BJ (cell line): Measurements from ENCODE around the gene CCDC71. TPM values are rescaled to one million over a fixed set of nuclear protein-coding genes. Genes with fewer than 3 reads are reported as not detected.

Source experiments
- polyA plus RNA-seq: library from polyadenylated mRNA; depleted of rRNA; stranded (reverse); fragments of >200 nt; gene quantifications from 2 replicates; pipeline ENCODE4 v1.2.3, GENCODE V29; 2011; rRNA removed

Gene CCDC71
- polyA plus RNA-seq, 1 experiment, result 33.3 TPM

Other genes starting within 250 kb of the CCDC71 start
- 72.6 and 96.7 TPM in 2 replicates for gene ARIH2, start 247.5 kb downstream of the CCDC71 start, polyA plus RNA-seq
- gene P4HTM, start 176.1 kb downstream of the CCDC71 start, polyA plus RNA-seq, result 25.8 and 38.4 TPM in 2 replicates
- gene WDR6, start 158.9 kb downstream of the CCDC71 start, polyA plus RNA-seq, result 100 and 164 TPM in 2 replicates
- 46.8 and 59.6 TPM in 2 replicates for gene DALRD3, start 147.8 kb downstream of the CCDC71 start, polyA plus RNA-seq
- 65.1 and 89.5 TPM in 2 replicates for gene NDUFAF3, start 144.2 kb downstream of the CCDC71 start, polyA plus RNA-seq
- gene IMPDH2, start 136.9 kb downstream of the CCDC71 start, polyA plus RNA-seq, result 280 and 395 TPM in 2 replicates
- gene QRICH1, start 72.3 kb downstream of the CCDC71 start, polyA plus RNA-seq, result 51.8 and 77.3 TPM in 2 replicates
- 221 and 339 TPM in 2 replicates for gene QARS1, start 61.6 kb downstream of the CCDC71 start, polyA plus RNA-seq
- 32.9 and 54.6 TPM in 2 replicates for gene USP19, start 45.5 kb downstream of the CCDC71 start, polyA plus RNA-seq
- 967 and 1,544 TPM in 2 replicates for gene LAMB2, start 33.3 kb downstream of the CCDC71 start, polyA plus RNA-seq
- 33.8 and 47.8 TPM in 2 replicates for gene KLHDC8B, start 5.3 kb upstream of the CCDC71 start, polyA plus RNA-seq
- 2.1 TPM in 2 replicates for gene C3orf62, start 110.9 kb upstream of the CCDC71 start, polyA plus RNA-seq
- gene USP4, start 173.7 kb upstream of the CCDC71 start, polyA plus RNA-seq, result 63.5 and 72.7 TPM in 2 replicates
- 503 and 751 TPM in 2 replicates for gene GPX1, start 192.0 kb upstream of the CCDC71 start, polyA plus RNA-seq
- gene RHOA, start 245.6 kb upstream of the CCDC71 start, polyA plus RNA-seq, result 549 and 615 TPM in 2 replicates
- 43.3 and 57.2 TPM in 2 replicates for gene TCTA, start 246.1 kb upstream of the CCDC71 start, polyA plus RNA-seq